Adrenal gland (tissue), 12 donors: ENCODE measurements around the gene PPP2R5A. TPM values are rescaled to one million over a fixed set of nuclear protein-coding genes. Genes with fewer than 3 reads are reported as not detected.

ENCODE experiments used
- DNase-seq, 7 donors: peaks; one replicate each; pipeline ENCODE4 v3.0.0-alpha.2; 2019 to 2020
- H3K27ac ChIP-seq, 5 donors: fragments of 200-600 bp; sonication (generic) in 4 of 5; 1 replicate in 3 of 5; 2 replicates in 2 of 5; pipeline versions ENCODE4 v1.5.1 to v1.8.0; 2016 to 2020; ENCODE audit warnings: mild to moderate bottlenecking in 1 of 5
- H3K27me3 ChIP-seq: fragments of 200-600 bp; 2 replicates; pipeline ENCODE4 v1.8.0; 2021
- H3K36me3 ChIP-seq, 2 donors: fragments of 200-600 bp; replicated peaks in 1 of 2; 1 replicate in 1 of 2; 2 replicates in 1 of 2; pipeline versions ENCODE4 v1.5.1 to v1.8.0; 2018 to 2022
- H3K4me1 ChIP-seq, 2 donors: fragments of 200-600 bp; replicated peaks in 1 of 2; 1 replicate in 1 of 2; 2 replicates in 1 of 2; pipeline versions ENCODE4 v1.5.1 to v1.8.0; 2018 to 2021
- H3K4me3 ChIP-seq, 4 donors: fragments of 200-600 bp; sonication (generic) in 3 of 4; one replicate each; pipeline ENCODE4 v1.5.1; 2016 to 2018
- H3K9me3 ChIP-seq, 3 donors: fragments of 200-600 bp; sonication (generic) in 1 of 3; replicated peaks in 1 of 3; 1 replicate in 2 of 3; 2 replicates in 1 of 3; pipeline versions ENCODE4 v1.5.1 to v1.8.0; 2016 to 2021
- CTCF ChIP-seq, 6 experiments: fragments of 450-650 bp in 4 of 6; fragments of 200-600 bp in 2 of 6; sonication (generic) in 1 of 6; IDR thresholded peaks; 1 replicate in 5 of 6; 2 replicates in 1 of 6; pipeline versions ENCODE4 v1.5.1 to v1.8.0; 2016 to 2021; ENCODE audit warnings: antibody characterized with exemption in 6 of 6, mild to moderate bottlenecking in 2 of 6, moderate library complexity in 1 of 6
- POLR2A ChIP-seq, 2 donors: fragments of 450-650 bp; IDR thresholded peaks; one replicate each; pipeline ENCODE4 v1.6.1; 2017; ENCODE audit warnings: antibody characterized with exemption in 2 of 2, mild to moderate bottlenecking in 2 of 2, moderate library complexity in 1 of 2
- WGBS, 4 donors: extraction: QIAGEN DNeasy Blood & Tissue Kit in 2 of 4; methylation state at CpG; one replicate each; pipeline versions ENCODE4 v1.1.5 to v1.1.7; 2013 to 2017; 5-methylcytosine and 5-hydroxymethylcytosine counted together
- intact Hi-C, 2 donors: fragments of 100-400 bp; cut with DNase I; formaldehyde crosslinking; loops; one replicate each; pipeline versions ENCODE4 v1.14.1 to v1.15.0; 2022 to 2023
- polyA plus RNA-seq, 3 donors: library from polyadenylated mRNA; stranded (reverse); fragments of 200-250 nt in 2 of 3; fragments of 350-450 nt in 1 of 3; fragmentation: Illumina TruSeq in 1 of 3; extraction: RNeasy Lipid Tissue Mini Kit (QIAGEN cat#74804) in 1 of 3; gene quantifications; one replicate each; pipeline ENCODE4 v1.2.3, GENCODE V29; 2013 to 2014
- total RNA-seq, 9 donors: library from RNA; depleted of rRNA in 4 of 9; stranded (reverse); fragments of >200 nt in 4 of 9; fragments of 120-200 nt in 1 of 9; fragmentation: NEBNext Ultra II Directional in 1 of 9; extraction: Animal tissue kit (Norgen Biotek cat#: 25700) in 1 of 9; gene quantifications; one replicate each; pipeline versions ENCODE4 v1.1.0 to v1.2.4, GENCODE V29; 2013 to 2023
- donor health status: healthy with polysubstance abuse.
- donor health status: Bipolar disorder and iron deficiency.
- donor health status: DM: yes; HTN: yes; CAD: no.
- donor health status: DM: no; HTN: no; CAD: no.
- donor health status: DM: no; HTN: no; CAD: no.
- donor health status: DM: yes; HTN: yes; CAD: no.

Gene PPP2R5A
- total and polyA plus RNA-seq, 12 donors: 11.8 to 27.5 (median 21.1) TPM

GRCh38 chr1:212247988-212248387 is 37.2 kb upstream of the PPP2R5A start:
- Histone ChIP-seq H3K27ac (peak overlapping the region in 1 of 5 donors; percentile 27), H3K36me3 (no peaks in the 10 kb centered on the region), H3K9me3 (no peaks in the 10 kb centered on the region), H3K4me1 (no peaks in the 10 kb centered on the region), H3K4me3 (no peak overlapping the region), H3K27me3 (no peaks in the 10 kb centered on the region)
- intact Hi-C loops: no loop called here
- 78 to 93% (median 82%) methylated on average over 1 of the region's 1 CpG for WGBS, 4 donors
- TF ChIP-seq CTCF (IDR thresholded peaks at IDR 0.05) (no peak), POLR2A (IDR thresholded peaks at IDR 0.05) (no peak)
- DNase-seq: no peak

GRCh38 chr1:212254853-212255363 is 30.3 kb upstream of the PPP2R5A start:
- H3K36me3 ChIP-seq: no peaks in the 10 kb centered on the region
- no peak overlapping the region for H3K4me3 ChIP-seq
- no peak for DNase-seq
- no peaks in the 10 kb centered on the region for H3K4me1 ChIP-seq
- intact Hi-C loops: no loop called here
- 53 to 67% (median 62%) methylated on average over 7 of the region's 7 CpGs for WGBS, 4 donors
- H3K27ac ChIP-seq: no peak overlapping the region
- no peaks in the 10 kb centered on the region for H3K27me3 ChIP-seq
- no peaks in the 10 kb centered on the region for H3K9me3 ChIP-seq
- no peak for TF ChIP-seq CTCF (IDR thresholded peaks at IDR 0.05)
- no peak for TF ChIP-seq POLR2A (IDR thresholded peaks at IDR 0.05)

GRCh38 chr1:212255705-212256307 is 29.4 kb upstream of the PPP2R5A start:
- no peak overlapping the region for H3K4me3 ChIP-seq
- WGBS, 4 donors: 60 to 71% (median 64%) methylated on average over 9 of the region's 9 CpGs
- no peaks in the 10 kb centered on the region for H3K36me3 ChIP-seq
- TF ChIP-seq CTCF (IDR thresholded peaks at IDR 0.05) (no peak), POLR2A (IDR thresholded peaks at IDR 0.05) (no peak)
- DNase-seq: no peak
- H3K4me1 ChIP-seq: no peaks in the 10 kb centered on the region
- no peaks in the 10 kb centered on the region for H3K9me3 ChIP-seq
- H3K27me3 ChIP-seq: no peaks in the 10 kb centered on the region
- intact Hi-C loops: no loop called here
- no peak overlapping the region for H3K27ac ChIP-seq

GRCh38 chr1:212256369-212256768 is 28.8 kb upstream of the PPP2R5A start:
- 72 to 100% (median 84%) methylated on average over 1 of the region's 1 CpG for WGBS, 4 donors
- Histone ChIP-seq H3K9me3 (no peaks in the 10 kb centered on the region), H3K4me3 (no peak overlapping the region), H3K27me3 (no peaks in the 10 kb centered on the region), H3K36me3 (no peaks in the 10 kb centered on the region), H3K27ac (no peak overlapping the region), H3K4me1 (no peaks in the 10 kb centered on the region)
- intact Hi-C loops: no loop called here
- no peak for DNase-seq
- TF ChIP-seq CTCF (IDR thresholded peaks at IDR 0.05) (no peak), POLR2A (IDR thresholded peaks at IDR 0.05) (no peak)
